Tibial nerve (tissue), 4 donors: ENCODE measurements around the gene LILRA1.

ENCODE experiments used
- EP300 ChIP-seq, 2 donors: sonication (generic); formaldehyde crosslinking; IDR thresholded peaks; one replicate each; pipeline ENCODE4 v1.6.1; 2017; ENCODE audit warnings: antibody characterized with exemption in 2 of 2, mild to moderate bottlenecking in 1 of 2
- POLR2A ChIP-seq, 2 donors: fragments of 450-650 bp; IDR thresholded peaks; one replicate each; pipeline ENCODE4 v1.6.1; 2017; ENCODE audit warnings: antibody characterized with exemption in 2 of 2, mild to moderate bottlenecking in 2 of 2, moderate library complexity in 2 of 2
- TF ChIP-seq, protein P1 (sequence below), 5 experiments: fragments of 200-600 bp in 3 of 5; fragments of 450-650 bp in 2 of 5; sonication (generic) in 3 of 5; IDR thresholded peaks; one replicate each; pipeline ENCODE4 v1.5.1; 2016 to 2019; ENCODE audit warnings: antibody characterized with exemption in 5 of 5, mild to moderate bottlenecking in 3 of 5, moderate library complexity in 2 of 5

DNA sequence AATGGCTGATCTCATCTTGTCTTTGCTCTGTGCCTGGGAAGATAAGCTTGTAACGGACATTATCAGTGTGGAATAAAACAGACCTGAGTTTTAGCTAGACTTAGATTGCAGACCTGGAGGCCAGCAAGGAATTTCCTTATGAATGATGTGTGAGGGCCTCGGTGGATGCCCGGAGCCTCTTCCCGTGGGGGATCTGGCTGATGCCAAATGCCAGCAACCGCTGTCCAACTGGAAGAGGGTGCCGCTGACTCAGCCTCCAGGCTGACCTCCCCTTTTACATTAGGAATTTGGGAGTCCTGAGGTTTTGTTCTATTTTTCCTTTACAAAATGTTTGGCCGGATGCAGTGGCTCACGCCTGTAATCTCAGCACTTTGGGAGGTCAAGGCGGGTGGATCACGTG, 39.4 kb upstream of the LILRA1 start:
- TF ChIP-seq POLR2A (IDR thresholded peaks at IDR 0.05) = no peak
- no peak for TF ChIP-seq EP300 (IDR thresholded peaks at IDR 0.05)
- TF ChIP-seq, protein P1, sequence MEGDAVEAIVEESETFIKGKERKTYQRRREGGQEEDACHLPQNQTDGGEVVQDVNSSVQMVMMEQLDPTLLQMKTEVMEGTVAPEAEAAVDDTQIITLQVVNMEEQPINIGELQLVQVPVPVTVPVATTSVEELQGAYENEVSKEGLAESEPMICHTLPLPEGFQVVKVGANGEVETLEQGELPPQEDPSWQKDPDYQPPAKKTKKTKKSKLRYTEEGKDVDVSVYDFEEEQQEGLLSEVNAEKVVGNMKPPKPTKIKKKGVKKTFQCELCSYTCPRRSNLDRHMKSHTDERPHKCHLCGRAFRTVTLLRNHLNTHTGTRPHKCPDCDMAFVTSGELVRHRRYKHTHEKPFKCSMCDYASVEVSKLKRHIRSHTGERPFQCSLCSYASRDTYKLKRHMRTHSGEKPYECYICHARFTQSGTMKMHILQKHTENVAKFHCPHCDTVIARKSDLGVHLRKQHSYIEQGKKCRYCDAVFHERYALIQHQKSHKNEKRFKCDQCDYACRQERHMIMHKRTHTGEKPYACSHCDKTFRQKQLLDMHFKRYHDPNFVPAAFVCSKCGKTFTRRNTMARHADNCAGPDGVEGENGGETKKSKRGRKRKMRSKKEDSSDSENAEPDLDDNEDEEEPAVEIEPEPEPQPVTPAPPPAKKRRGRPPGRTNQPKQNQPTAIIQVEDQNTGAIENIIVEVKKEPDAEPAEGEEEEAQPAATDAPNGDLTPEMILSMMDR (IDR thresholded peaks at IDR 0.05) = no peak
